Effector memory CD4-positive, alpha-beta T cell (primary cell): ENCODE measurements around the gene GPR3.

ENCODE experiments used
- DNase-seq, 3 donors: peaks; one replicate each; pipeline ENCODE4 v3.0.0-alpha.2; 2020
- H3K27ac ChIP-seq: 2 replicates; pipeline ENCODE4 v1.7.0; 2013; ENCODE audit warnings: mild to moderate bottlenecking, low read length, moderate library complexity; ENCODE audit not compliant: insufficient read depth, poor library complexity, severe bottlenecking
- H3K27me3 ChIP-seq: replicated peaks from 2 replicates; pipeline ENCODE4 v1.7.0; 2013; ENCODE audit warnings: mild to moderate bottlenecking, low read length; ENCODE audit not compliant: insufficient read depth, control insufficient read depth, poor library complexity, severe bottlenecking
- H3K36me3 ChIP-seq: 2 replicates; pipeline ENCODE4 v1.7.0; 2013; ENCODE audit warnings: mild to moderate bottlenecking, low read length, moderate library complexity; ENCODE audit not compliant: control insufficient read depth, insufficient read depth
- H3K4me1 ChIP-seq: 2 replicates; pipeline ENCODE4 v1.7.0; 2013; ENCODE audit warnings: low read length, mild to moderate bottlenecking; ENCODE audit not compliant: control insufficient read depth, insufficient read depth, poor library complexity, severe bottlenecking
- H3K4me3 ChIP-seq: 2 replicates; pipeline ENCODE4 v1.7.0; 2013; ENCODE audit warnings: low read length, low read depth, mild to moderate bottlenecking; ENCODE audit not compliant: insufficient read depth, poor library complexity, severe bottlenecking
- H3K9me3 ChIP-seq: 2 replicates; pipeline ENCODE4 v1.7.0; 2013; ENCODE audit warnings: mild to moderate bottlenecking, low read length, moderate library complexity; ENCODE audit not compliant: control insufficient read depth
- total RNA-seq, 3 donors: gene quantifications; one replicate each; lab custom pipeline; 2026; lab: John Stamatoyannopoulos, UW

The GPR3 gene, protein sequence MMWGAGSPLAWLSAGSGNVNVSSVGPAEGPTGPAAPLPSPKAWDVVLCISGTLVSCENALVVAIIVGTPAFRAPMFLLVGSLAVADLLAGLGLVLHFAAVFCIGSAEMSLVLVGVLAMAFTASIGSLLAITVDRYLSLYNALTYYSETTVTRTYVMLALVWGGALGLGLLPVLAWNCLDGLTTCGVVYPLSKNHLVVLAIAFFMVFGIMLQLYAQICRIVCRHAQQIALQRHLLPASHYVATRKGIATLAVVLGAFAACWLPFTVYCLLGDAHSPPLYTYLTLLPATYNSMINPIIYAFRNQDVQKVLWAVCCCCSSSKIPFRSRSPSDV
- total RNA-seq, result 0 to 0.35 (median 0.26) reads per million in 3 donors

DNA sequence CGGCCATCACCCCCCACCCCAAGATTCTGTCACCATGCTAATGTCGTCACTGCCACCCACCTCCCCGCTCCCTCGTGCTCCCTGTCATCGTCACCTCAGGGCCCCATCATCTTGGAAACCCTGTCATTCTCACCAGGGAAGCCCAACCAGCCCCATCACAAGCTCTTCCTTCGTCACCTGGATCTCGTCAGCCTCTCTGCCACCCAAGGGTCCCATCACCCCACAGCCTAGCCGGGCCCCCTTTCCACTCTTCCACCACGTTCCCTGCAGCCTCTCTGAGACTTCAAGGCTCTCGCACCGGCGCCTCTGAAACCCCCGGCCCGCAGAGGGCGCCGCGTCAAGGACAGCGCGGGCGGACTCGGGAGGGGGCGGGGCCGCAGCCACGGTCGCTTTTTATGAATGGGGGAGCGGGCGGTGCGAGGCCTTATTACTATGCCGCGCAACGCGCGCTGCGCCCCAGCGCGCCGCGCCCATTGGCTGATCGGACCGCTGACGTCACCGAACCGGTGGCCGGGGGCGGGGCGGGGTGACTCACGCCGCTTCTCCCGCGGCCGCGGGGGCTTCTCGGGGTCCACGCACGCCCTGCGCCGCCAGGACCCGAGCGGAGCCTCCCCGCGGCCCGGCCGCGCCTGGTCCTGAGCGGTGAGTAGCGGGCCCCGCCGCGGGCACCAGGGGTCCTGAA lies at the start of gene GPR3:
TSS of gene GPR3 (plus strand) at position 527 of the 682 bp plus-strand sequence. CDS start 1,177 bp downstream, outside the sequence.
- Histone ChIP-seq H3K27me3 (no peaks in the 10 kb centered on the region), H3K4me1 (peaks cover 18% of the 10 kb centered on the region), H3K27ac (peak within 1 kb of the TSS; percentile 47)

GRCh38 chr1:27342778-27343638 lies 49.4 kb upstream of the GPR3 start:
- Histone ChIP-seq H3K4me1 (peaks cover 32% of the 10 kb centered on the region), H3K9me3 (no peaks in the 10 kb centered on the region), H3K36me3 (peaks cover 16% of the 10 kb centered on the region), H3K27me3 (no peaks in the 10 kb centered on the region), H3K27ac (peak overlapping the region; percentile 87), H3K4me3 (peak overlapping the region; percentile 82)
- DNase-seq, result peak; percentile 69 to 79 (median 75)

More for the DNA sequence above, at the start of gene GPR3:
- H3K9me3 ChIP-seq, result no peaks in the 10 kb centered on the region
- no peaks in the 10 kb centered on the region for H3K36me3 ChIP-seq
- peak; percentile 90 to 93 (median 92) for DNase-seq
- H3K4me3 ChIP-seq, result peak within 1 kb of the TSS; percentile 58

DNA sequence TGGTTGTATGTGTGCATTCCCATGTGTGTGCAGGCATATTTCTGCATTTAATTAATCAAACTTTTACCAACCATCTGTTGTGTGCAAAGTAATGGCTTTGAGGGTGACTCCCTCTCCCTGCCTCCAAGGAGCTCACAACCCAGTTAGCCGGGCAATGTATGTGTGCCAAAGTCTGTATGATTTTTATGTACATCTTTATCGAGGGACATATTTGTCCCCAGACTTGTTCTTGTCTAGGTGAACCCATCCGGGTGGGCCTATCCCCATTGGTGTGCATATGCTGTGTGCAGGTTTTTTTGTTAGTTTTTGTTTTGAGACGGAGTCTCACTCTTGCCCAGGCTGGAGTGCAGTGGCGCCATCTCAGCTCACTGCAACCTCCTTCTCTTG lies 48.8 kb upstream of the GPR3 start:
- H3K36me3 ChIP-seq, result peaks cover 16% of the 10 kb centered on the region
- peak overlapping the region; percentile 87 for H3K27ac ChIP-seq
- DNase-seq, result no peak
- H3K4me1 ChIP-seq, result peaks cover 32% of the 10 kb centered on the region
- H3K27me3 ChIP-seq, result no peaks in the 10 kb centered on the region
- no peaks in the 10 kb centered on the region for H3K9me3 ChIP-seq
- H3K4me3 ChIP-seq, result peak overlapping the region; percentile 82

DNA sequence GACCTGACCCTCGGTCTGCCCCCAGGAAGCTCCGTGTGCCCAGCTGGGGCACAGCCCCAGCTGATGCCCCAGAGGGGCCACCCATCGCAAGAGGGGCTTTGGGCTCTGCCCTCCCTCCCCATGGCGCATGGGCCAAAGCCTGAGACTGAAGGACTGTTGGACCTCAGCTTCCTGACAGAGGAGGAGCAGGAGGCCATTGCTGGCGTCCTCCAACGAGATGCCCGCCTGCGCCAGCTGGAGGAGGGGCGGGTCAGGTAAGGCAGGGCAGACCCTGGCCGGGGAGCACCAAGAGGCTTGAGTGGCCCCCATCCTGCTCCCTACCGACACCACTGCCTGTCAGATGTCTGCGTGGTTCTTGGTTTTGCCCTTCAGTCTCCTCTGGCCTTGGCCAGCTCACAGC lies 47.1 kb upstream of the GPR3 start:
- Histone ChIP-seq H3K4me3 (no peak overlapping the region), H3K27ac (peak overlapping the region; percentile 8), H3K9me3 (no peaks in the 10 kb centered on the region), H3K36me3 (peaks cover 27% of the 10 kb centered on the region), H3K27me3 (no peaks in the 10 kb centered on the region), H3K4me1 (peaks cover 32% of the 10 kb centered on the region)
- no peak for DNase-seq

GRCh38 chr1:27346357-27346756 lies 46.1 kb upstream of the GPR3 start:
- H3K4me1 ChIP-seq, result peaks cover 24% of the 10 kb centered on the region
- peaks cover 38% of the 10 kb centered on the region for H3K36me3 ChIP-seq
- no peak overlapping the region for H3K4me3 ChIP-seq
- no peak overlapping the region for H3K27ac ChIP-seq
- no peak for DNase-seq
- H3K27me3 ChIP-seq, result no peaks in the 10 kb centered on the region
- H3K9me3 ChIP-seq, result no peaks in the 10 kb centered on the region

DNA sequence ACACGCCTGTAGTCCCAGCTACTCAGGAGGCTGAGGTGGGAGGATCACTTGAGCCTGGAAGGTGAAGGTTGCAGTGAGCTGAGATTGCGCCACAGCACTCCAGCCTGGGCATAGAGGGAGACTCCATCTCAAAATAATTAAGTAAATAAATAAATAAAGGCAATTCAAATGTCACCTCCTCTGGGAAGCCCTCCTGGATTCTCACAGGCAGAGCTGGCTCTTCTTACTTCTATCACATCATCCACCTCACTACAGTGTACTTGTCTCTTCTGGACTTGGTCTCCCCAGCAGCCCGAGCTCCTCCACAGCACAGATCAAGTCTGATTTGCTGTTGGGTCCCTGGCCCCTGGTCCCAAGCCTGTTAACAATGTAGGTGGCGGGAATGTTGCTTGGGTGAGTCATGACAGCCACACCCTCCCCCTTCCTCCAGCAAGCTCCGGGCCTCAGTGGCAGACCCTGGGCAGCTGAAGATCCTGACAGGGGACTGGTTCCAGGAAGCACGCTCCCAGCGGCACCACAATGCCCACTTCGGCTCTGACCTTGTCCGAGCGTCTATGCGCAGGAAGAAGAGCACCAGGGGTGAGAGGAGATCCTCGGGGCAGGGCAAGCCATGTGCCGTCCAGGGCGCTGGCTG lies 45.3 kb upstream of the GPR3 start:
- no peak overlapping the region for H3K4me3 ChIP-seq
- peaks cover 18% of the 10 kb centered on the region for H3K4me1 ChIP-seq
- DNase-seq, result no peak
- H3K9me3 ChIP-seq, result no peaks in the 10 kb centered on the region
- no peaks in the 10 kb centered on the region for H3K27me3 ChIP-seq
- peaks cover 42% of the 10 kb centered on the region for H3K36me3 ChIP-seq
- no peak overlapping the region for H3K27ac ChIP-seq

DNA sequence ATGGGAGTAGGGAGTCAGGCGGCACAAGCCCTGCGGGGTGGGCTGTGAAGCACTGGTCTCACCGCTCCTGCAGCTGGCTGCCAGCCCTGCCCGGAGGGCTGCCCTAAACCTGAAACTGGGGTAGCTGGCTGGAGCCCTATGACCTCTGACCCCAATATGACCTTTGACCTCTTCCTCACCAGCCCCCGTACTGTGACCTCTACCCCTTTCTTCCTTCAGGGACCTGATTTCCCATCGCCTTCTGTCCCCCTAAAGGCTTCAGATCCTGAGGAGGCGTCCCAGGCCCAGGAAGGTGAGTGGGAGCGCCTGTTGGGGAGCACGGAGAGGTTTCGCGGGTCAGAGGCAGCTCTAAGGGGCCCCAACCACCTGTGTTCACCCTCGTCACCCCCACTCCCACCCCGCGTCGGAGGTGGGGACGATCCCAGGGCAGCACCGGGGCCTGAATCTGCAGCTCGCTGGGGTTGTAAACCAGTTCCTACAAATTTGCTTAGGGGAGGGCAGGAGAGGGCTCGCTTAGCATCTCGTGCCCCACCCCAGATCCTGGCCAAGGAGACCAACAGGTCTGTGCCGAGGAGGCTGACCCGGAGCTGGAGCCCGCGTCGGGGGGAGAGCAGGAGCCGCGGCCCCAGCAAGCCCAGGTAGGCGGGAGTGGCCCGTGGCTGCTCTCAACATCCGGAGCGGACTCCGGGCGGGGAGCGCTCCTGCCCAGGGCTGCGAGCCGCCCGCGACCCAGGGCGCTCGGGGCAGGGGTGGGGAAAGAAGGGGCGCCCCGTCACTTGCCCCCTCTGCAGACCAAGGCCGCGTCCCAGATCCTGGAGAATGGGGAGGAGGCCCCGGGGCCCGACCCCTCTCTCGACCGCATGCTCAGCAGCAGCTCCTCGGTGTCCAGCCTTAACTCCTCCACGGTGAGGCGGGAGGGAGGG lies 43.3 kb upstream of the GPR3 start:
- Histone ChIP-seq H3K27me3 (no peaks in the 10 kb centered on the region), H3K9me3 (no peaks in the 10 kb centered on the region), H3K27ac (peak overlapping the region; percentile 48), H3K4me1 (peaks cover 9% of the 10 kb centered on the region), H3K4me3 (peak overlapping the region; percentile 12), H3K36me3 (peaks cover 52% of the 10 kb centered on the region)
- DNase-seq, result no peak

DNA sequence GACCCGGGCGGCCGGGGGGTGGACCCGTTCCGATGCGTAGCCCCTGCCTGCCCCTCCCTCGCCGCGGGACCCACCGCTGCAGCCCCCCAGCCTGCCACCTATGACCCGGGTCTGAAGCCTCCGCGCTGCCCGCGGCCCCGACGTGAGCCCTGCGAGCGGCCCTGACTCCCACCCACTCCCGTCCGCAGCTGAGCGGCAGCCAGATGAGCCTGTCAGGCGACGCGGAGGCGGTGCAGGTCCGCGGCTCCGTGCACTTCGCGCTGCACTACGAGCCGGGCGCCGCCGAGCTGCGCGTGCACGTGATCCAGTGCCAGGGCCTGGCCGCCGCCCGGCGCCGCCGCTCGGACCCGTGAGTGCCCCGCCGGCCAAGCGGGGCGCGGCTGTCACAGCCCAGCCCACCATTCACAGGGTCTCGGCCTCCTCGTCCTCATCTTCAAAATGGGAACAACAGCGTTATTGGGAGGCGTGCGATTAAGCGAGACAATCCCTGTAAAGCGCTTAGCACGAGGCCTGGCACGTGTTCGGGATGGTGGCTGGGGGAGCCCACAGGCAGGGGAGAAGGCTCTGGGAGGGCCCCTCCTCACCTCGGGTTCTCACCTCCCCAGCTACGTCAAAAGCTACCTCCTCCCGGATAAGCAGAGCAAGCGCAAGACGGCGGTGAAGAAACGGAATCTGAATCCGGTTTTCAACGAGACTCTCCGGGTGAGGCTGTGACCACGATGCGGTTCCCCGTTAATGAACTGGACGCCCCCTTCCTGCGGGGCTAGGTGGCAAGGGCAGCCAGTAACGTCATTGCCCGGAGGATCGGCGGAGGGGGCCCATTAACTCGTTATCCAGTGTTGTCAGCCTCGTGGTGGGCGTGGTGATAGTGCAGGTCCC lies 42.4 kb upstream of the GPR3 start:
- H3K4me1 ChIP-seq, result peaks cover 4% of the 10 kb centered on the region
- DNase-seq, result no peak
- H3K36me3 ChIP-seq, result peaks cover 52% of the 10 kb centered on the region
- H3K4me3 ChIP-seq, result peak overlapping the region; percentile 12
- H3K27ac ChIP-seq, result no peak overlapping the region
- no peaks in the 10 kb centered on the region for H3K27me3 ChIP-seq
- no peaks in the 10 kb centered on the region for H3K9me3 ChIP-seq
